Lower lobe of right lung (tissue), 2 donors: ENCODE results near the gene HOXC6. TPM values are rescaled to one million over a fixed set of nuclear protein-coding genes. Genes with fewer than 3 reads are reported as not detected.

ENCODE experiments used
- ATAC-seq, 2 donors: fragments of 200-7000 bp; cut with Tn5 transposase; one replicate each; pipeline ENCODE4 v1.9.1; 2020 to 2022; ENCODE audit warnings: mild to moderate bottlenecking in 2 of 2, moderate library complexity in 2 of 2
- DNase-seq: peaks from one replicate; pipeline ENCODE4 v3.0.0-alpha.2; 2020
- H3K27ac ChIP-seq: fragments of 200-600 bp; one replicate; pipeline ENCODE4 v1.8.0; 2022
- H3K27me3 ChIP-seq: fragments of 200-600 bp; one replicate; pipeline ENCODE4 v1.8.0; 2022; ENCODE audit warnings: low read depth
- H3K36me3 ChIP-seq: fragments of 200-600 bp; one replicate; pipeline ENCODE4 v1.8.0; 2022; ENCODE audit warnings: mild to moderate bottlenecking
- H3K4me1 ChIP-seq: fragments of 200-600 bp; one replicate; pipeline ENCODE4 v1.8.0; 2022
- H3K4me3 ChIP-seq: fragments of 200-600 bp; one replicate; pipeline ENCODE4 v1.8.0; 2022; ENCODE audit warnings: mild to moderate bottlenecking
- H3K9me3 ChIP-seq: fragments of 200-600 bp; one replicate; pipeline ENCODE4 v1.8.0; 2022
- CTCF ChIP-seq: fragments of 200-600 bp; IDR thresholded peaks from one replicate; pipeline ENCODE4 v1.8.0; 2022; ENCODE audit warnings: antibody characterized with exemption, mild to moderate bottlenecking
- intact Hi-C: fragments of 100-400 bp; cut with DNase I; formaldehyde crosslinking; loops from one replicate; pipeline ENCODE4 v1.11.0; 2022
- total RNA-seq: library from RNA; stranded (reverse); fragmentation: NEBNext Ultra II Directional; extraction: Animal tissue kit (Norgen Biotek cat#: 25700); gene quantifications from one replicate; pipeline ENCODE4 v1.2.1, GENCODE V29; 2021
- donor health status: DM: no; HTN: yes; CAD: no; lungs with severe emphysema.

The HOXC6 gene
- total RNA-seq, 1 donor from 2014 or later, result 0.50 TPM

- no peaks in the 10 kb centered on the region for H3K9me3 ChIP-seq
- no peak for ATAC-seq
- H3K27me3 ChIP-seq, result peaks cover 94% of the 10 kb centered on the region
- no peak overlapping the region for H3K27ac ChIP-seq
- peak overlapping the region; percentile 19 for H3K4me3 ChIP-seq
- intact Hi-C loops, result no loop called here
- H3K36me3 ChIP-seq, result no peaks in the 10 kb centered on the region
- no peak for DNase-seq
- no peak for TF ChIP-seq CTCF
- peaks cover 28% of the 10 kb centered on the region for H3K4me1 ChIP-seq
These were observed 18.8 kb upstream of the HOXC6 start for GRCh38 chr12:54009171-54010052.

- Histone ChIP-seq H3K4me1 (peaks cover 31% of the 10 kb centered on the region), H3K27me3 (peaks cover 94% of the 10 kb centered on the region), H3K27ac (no peak overlapping the region), H3K36me3 (no peaks in the 10 kb centered on the region), H3K9me3 (no peaks in the 10 kb centered on the region), H3K4me3 (no peak overlapping the region)
- no peak for TF ChIP-seq CTCF
- DNase-seq (no peak), ATAC-seq (no peak)
- intact Hi-C loops, result no loop called here
These were observed 17.9 kb upstream of the HOXC6 start for GRCh38 chr12:54010053-54010971.

DNA sequence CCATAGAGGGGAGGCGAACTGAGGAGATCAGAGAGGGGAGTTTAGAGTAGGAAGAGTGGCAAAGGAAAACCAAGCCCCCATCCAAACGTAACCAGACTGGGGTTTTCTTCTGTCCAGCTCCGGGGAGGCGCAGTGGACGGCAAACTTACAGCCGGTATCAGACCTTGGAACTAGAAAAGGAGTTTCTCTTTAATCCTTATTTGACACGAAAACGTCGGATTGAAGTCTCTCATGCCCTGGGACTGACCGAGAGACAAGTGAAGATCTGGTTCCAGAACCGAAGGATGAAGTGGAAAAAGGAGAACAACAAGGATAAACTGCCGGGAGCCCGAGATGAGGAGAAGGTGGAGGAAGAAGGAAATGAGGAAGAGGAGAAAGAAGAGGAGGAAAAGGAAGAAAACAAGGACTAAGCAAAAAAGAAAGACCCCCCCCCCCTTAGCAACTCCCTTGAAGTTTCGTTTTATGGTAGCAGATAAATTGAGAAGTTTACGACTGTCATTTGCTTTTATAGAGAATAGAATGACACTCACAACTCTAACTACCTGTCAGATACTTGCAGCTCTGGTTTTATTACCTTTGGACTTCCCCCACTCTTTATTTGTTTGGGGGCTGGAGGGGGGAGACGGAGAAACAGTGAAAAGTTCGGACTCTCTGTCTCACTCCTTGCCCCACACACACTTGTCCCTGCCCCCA lies 17.1 kb upstream of the HOXC6 start:
- intact Hi-C loops, result no loop called here
- no peak for ATAC-seq
- no peaks in the 10 kb centered on the region for H3K36me3 ChIP-seq
- DNase-seq, result no peak
- H3K4me3 ChIP-seq, result no peak overlapping the region
- no peak overlapping the region for H3K27ac ChIP-seq
- H3K9me3 ChIP-seq, result no peaks in the 10 kb centered on the region
- TF ChIP-seq CTCF, result no peak
- H3K27me3 ChIP-seq, result peaks cover 94% of the 10 kb centered on the region
- peaks cover 22% of the 10 kb centered on the region for H3K4me1 ChIP-seq

DNA sequence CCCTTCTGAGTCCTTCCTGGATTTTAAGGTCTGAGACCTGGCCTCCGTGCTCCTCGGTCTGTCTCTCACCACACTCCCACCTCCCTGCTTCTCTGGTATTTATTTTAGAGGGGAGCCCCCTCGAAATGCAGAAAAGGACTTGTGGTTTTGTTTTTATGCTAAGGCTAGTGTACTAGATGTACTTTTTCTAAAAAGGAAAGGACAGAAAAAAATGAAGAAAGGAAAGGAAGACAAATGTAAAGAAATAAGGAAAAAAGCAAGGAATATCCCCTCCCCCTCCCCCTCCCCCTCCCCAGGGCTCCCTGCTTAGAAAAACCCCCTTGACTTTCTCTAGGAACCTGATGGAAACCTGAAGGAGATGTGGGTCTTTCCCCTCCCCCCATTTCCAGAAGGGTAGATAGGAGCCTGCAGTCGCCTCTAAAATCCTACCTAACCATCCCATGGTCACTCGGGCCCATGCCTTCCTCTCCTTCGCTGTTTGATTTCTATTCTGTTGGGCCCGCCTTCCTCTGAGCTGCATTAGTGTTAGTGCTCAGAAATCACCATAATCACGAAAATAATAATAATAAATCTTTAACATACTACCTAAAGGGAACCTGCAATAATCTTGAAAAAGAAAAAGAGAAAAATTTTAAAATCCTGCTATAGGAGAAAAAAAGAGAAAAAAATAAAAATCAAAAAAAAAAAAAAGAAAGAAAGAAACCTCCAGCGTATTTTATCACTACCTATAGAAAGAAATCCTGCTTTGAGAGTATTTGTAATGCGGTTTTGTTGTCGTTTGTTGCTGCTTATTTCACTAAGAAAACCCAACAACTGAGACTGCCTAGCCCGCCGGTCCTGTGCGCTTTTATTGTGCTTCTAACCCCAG lies 16.3 kb upstream of the HOXC6 start:
- ATAC-seq (no peak), DNase-seq (no peak)
- TF ChIP-seq CTCF, result no peak
- H3K4me3 ChIP-seq, result no peak overlapping the region
- H3K27ac ChIP-seq, result no peak overlapping the region
- no peaks in the 10 kb centered on the region for H3K9me3 ChIP-seq
- H3K27me3 ChIP-seq, result peaks cover 94% of the 10 kb centered on the region
- intact Hi-C loops, result no loop called here
- H3K4me1 ChIP-seq, result peaks cover 17% of the 10 kb centered on the region
- no peaks in the 10 kb centered on the region for H3K36me3 ChIP-seq
